Stomach (tissue), 4 donors: ENCODE measurements around the gene SH3GL2.

Experiments
- CTCF ChIP-seq, 7 experiments: fragments of 450-650 bp in 4 of 7; fragments of 200-600 bp in 3 of 7; sonication (generic) in 3 of 7; IDR thresholded peaks; one replicate each; pipeline ENCODE4 v1.5.1; 2016 to 2019; ENCODE audit warnings: antibody characterized with exemption in 7 of 7, control low read depth in 2 of 7, mild to moderate bottlenecking in 1 of 7
- EP300 ChIP-seq: sonication (generic); formaldehyde crosslinking; IDR thresholded peaks from one replicate; pipeline ENCODE4 v1.6.1; 2017; ENCODE audit warnings: antibody characterized with exemption
- POLR2A ChIP-seq, 4 donors: fragments of 450-650 bp; IDR thresholded peaks; one replicate each; pipeline ENCODE4 v1.6.1; 2016; ENCODE audit warnings: antibody characterized with exemption in 4 of 4, control low read depth in 2 of 4, mild to moderate bottlenecking in 1 of 4, moderate library complexity in 1 of 4
- POLR2AphosphoS5 ChIP-seq, 3 donors: sonication (generic); formaldehyde crosslinking; IDR thresholded peaks; one replicate each; pipeline ENCODE4 v1.6.1; 2016; ENCODE audit warnings: antibody characterized with exemption in 3 of 3

GRCh38 chr9:17532461-17532860 lies 46.4 kb upstream of the SH3GL2 start:
- TF ChIP-seq CTCF (IDR thresholded peaks at IDR 0.05) (no peak), POLR2AphosphoS5 (IDR thresholded peaks at IDR 0.05) (no peak), POLR2A (IDR thresholded peaks at IDR 0.05) (no peak), EP300 (no peak)
